HG02943 (cell line): ENCODE data around the gene MAP2K4.
"Not testable (repeated sequence)": the region's sequence is repeated elsewhere in the genome, so short reads cannot be mapped to it uniquely, and the experiment has no call there.

Experiments
- ATAC-seq: cut with Tn5 transposase; IDR thresholded peaks from one replicate; pipeline ENCODE4 v1.9.1; 2021; ENCODE audit warnings: mild to moderate bottlenecking, low read depth, moderate library complexity; ENCODE audit not compliant: unreplicated experiment

Gene MAP2K4

DNA sequence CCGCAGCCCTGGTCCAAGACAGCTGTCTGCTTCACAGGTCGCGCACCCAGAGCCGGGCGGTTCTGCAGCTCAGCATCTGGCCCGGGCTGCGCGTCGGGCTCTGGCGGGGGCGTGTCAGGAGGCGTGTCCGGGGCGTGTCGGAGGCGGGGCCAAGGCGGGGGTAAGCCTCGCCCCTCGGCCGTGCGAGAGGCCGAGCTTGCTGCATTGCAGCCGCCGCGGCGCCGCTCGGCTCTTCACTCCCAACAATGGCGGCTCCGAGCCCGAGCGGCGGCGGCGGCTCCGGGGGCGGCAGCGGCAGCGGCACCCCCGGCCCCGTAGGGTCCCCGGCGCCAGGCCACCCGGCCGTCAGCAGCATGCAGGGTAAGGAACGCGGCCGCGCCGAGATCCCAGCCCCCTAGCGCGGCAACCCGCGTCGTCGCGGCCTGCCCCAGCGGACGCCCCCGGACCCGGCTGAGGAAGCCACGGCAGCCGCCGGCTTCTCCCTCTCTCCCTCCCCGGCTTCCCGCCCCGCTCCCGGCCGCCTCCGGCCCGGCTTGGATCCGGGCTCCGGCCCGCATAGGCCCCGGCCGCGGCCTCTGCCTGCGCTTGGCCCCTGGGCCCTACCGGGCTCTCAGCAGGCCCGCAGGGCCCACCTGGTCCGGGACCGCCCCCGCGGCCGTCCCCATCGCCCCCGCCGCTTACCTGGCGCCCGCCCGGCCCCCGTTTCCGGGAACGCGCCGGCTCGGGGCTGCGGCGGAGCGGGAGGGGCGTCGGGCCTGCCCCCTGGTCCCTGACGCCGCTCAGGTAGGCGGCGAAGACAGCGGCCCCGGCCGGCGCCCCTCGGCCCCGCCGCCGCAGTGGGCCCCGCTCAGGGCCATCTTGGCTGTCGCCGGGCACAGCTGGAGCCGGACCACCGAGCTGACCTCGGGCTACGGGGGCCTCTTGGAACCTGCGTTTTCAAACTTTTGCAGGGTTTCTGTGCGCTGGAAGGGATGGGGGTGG lies at the start of gene MAP2K4:
MAP2K4 (plus strand) TSS at position 236 of the 981 bp plus-strand sequence; CDS start at position 246, 10 bp downstream.
- ATAC-seq: peak; percentile 94

DNA sequence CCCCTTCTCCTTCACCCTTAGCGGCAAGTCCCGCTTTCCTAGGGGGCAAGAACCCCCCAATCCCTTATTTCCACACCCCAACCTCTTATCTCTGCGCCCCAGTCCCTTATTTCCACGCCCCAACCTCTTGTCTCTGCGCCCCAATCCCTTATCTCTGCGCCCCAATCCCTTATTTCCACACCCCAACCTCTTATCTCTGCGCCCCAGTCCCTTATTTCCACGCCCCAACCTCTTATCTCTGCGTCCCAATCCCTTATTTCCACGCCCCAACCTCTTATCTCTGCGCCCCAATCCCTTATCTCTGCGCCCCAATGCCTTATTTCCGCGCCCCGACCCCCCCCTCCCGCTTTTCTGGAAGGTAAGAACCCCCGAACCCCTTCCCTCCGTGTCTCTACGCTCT lies 47.9 kb upstream of the MAP2K4 start:
- ATAC-seq: not testable (repeated sequence)

DNA sequence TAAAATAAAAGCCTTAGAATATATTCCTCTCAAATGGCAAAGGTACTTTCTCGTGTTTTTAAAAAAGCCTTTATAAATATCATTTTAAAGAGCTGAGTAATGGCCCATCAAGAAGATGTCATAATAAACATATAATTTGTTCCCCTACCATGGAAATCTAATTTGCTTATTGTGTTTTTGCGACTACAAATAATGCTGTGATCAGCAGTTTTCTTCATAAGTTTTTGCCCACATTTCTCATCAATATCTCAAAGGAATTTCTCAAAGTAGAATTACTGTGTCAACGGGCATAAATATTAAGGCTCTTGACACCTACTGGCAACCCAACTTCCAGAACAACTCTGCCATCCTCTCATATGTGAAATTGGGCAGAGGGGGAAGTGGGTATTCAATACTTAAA lies 40.9 kb upstream of the MAP2K4 start:
- ATAC-seq: no peak

DNA sequence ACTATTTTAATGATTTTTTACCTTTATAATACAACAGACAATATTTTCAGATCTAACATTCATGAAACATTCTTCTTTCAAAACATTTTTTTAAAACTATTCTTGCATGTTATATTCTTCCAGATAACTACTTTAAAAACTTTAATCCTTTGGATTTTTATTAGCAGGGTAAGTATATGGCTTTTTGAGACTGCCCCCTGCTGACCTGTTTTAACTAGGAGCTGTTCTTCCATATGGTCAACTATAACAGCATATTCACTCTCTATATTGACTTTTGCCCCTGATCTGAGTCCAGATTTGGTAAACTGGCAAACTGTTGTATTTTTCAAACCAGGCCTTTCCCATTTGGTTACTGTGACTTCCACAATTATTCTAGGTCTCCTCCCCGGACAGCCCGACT lies 39.9 kb upstream of the MAP2K4 start:
- no peak for ATAC-seq

DNA sequence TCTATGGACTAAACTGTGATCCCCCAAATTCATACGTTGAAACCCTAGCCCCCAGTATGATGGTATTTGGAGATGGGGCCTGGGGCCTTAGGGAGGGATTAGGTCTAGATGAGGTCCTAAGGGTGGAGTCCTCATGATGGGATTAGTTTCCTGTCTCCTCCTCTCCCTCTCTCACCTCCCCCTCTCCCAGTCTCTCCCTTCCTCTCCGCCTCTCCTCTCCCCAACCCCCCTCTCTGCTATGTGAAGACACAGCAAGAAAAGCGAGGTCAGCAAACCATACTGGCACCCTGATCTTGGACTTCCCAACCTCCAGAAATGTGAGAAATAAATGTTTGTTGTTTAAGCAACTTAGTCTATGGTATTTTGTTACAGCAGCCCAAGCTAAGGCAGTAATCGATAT lies 38.8 kb upstream of the MAP2K4 start:
- ATAC-seq: no peak

DNA sequence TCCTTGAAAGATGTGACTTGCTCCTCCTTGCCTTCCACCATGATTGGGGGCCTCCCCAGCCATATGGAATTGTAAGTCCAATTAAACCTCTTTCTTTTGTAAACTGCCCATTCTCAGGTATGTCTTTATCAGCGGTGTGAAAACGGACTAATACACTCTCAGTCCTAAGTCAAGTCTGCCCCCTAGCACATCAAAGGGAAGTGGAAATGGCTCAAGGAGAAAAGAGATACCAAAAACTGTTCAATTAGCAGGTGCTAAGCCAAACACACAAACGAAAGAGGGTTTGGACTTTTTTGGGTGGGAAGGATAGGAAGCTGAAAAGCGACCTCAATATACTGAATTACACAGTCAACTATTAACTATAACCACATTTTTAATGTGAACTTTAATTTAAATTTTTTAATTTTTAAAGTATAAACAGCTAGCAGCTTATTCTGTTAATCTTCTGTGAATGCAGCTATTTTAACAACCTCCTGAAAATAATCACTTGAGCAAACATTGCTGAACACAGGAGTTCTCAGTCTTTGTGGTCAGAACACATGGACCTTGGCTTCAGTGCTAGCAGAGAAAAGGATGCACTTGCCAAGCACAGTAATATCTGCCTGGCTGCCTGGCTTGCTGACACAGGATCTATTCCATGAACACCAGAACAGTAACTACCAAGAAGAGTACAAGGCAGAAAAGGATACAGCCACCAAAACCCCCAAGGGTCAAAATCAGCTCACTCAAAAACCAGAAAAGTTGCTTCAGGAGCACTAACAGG lies 34.3 kb upstream of the MAP2K4 start:
- ATAC-seq: no peak

DNA sequence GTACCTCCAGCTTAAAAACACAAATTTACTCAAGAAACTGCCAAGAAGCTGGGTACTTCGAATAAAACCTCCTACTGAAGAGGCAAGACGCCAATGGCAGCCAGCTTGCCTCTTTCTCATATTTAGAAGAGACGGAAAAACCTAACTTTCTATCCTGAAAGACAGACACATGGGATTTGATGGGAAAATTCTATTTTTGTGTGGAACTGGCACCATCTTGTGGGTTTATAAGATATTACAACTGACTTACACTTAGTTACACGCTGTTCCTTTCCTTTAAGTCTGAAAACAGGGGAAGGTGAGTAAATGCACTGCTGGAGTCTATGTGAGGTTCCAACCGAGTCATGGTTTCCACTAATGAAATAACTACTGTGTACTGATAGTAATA lies 33.7 kb upstream of the MAP2K4 start:
- ATAC-seq: no peak

DNA sequence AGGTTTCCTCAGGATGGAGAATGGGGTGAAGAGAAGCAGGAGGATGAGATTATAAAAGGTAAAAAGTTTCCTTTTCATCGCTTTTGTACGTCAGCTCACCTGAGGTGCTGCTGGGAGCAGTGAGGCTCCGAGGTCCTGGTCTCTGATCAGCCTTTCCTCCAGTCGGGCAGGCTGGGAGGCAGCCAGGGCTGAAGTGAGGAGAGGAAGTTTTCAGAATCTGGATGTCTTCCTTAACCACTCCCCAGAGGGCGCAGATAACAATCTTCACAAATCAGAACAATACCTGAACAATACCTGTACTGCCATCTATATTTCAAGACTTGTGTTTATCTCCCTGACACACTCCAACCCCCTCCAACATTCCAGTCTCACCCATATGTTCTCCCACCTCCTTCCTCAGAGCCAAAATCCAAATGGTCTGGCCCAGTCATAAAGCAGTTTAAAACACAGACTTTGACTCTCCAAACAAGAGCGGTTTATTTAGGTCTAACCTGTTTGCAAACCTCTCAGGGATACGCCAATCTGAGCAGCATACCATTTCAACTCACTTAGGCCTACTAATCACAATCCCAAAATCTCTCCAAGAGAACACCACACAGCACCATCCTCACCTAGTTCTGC lies 30.2 kb upstream of the MAP2K4 start:
- ATAC-seq: no peak

DNA sequence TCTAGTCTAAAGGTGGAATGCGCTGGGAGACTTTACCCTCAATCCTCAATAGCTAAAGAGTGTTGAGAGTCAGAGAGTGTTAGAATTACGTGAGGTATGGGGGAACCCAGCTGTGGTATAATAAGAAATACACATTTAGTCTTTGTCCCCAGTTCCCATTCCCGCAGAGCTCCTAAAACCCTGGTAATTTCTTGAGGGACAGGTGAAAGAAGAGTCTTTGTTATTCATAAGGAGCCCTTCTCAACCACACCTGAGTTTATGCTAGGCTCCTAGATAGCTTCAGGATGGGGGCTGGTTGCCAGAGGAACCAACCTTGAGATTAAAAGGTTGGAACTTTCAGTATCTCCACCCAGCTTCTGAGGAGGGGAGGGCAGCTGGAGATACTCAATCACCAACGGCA lies 29.2 kb upstream of the MAP2K4 start:
- ATAC-seq: no peak

DNA sequence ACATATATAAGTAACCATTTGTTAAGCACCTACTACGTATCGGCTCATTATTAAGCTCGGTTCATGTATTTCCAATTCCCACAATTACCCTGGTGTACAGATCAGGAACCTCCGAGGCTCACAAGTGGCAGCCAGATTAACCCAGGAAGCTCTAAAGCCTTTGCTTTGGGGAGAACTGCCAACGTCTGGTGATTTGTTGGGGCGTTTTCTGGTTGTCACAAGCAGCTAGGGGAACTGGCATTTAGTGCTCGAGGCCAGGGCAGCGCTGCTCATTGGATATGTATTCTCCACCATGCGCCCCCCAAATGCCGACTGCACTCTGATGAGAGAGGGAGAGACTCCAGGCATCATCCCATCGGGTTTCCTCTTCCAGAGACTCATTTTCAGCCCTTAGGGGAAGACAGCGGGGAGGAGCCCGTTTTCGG lies 23.9 kb upstream of the MAP2K4 start:
- peak; percentile 47 for ATAC-seq

DNA sequence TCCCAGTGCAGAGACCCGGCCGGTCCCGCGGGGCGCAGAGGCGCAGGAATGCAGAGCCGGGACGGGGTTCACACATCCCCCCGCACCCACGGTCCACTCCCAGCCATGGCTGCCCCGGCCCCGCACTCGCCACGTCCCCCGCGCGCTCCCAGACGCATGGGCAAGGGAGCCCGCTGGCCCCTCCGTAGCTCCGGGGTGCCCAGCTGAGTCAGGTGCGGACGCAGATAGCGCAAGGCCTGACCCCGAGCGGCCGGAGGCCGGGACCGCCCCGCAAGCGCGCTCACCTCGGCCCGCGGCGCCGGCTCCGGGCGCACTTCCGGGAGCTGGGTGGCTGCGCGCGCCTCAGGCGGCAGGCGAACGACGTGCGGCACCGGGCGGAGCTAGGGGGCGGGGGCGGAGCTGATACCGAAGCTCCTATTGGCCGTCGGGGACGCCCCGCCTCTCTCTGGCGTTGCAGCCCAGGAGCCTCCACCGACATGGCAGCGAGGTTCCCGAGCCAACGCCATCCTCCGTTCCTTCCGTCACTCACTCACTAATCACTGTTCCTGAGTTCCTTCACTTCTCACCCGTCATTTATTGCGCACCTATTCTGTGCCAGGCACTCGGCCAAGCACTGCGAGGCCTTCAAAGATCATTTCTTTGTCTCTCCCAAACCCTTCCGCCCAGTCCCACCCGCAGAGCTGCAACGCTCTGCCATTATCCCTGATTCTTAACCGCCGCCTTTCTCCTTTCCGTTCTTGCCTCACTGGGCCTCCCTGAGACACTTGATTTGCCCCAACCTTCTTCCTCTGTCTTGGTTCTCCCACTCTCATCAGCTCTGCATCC lies 23.3 kb upstream of the MAP2K4 start, which contains the start of gene ZNF18:
ZNF18 (minus strand) TSS at position 329 of the 825 bp plus-strand sequence. CDS start 4,646 bp downstream, outside the sequence.
- ATAC-seq: peak; percentile 92

DNA sequence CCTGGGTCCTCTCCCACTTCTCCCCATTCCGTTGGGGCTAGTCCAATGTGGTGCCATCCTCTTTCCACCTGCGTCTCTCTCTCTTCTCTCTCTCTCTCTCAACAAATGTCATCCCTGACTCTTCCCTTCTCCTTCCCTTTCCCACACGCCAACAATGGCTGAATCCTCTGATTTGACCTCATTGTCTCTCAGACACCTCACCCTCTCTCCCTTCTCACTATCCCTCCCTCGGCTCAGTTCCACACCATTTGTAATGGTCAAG lies 22.8 kb upstream of the MAP2K4 start:
- no peak for ATAC-seq

DNA sequence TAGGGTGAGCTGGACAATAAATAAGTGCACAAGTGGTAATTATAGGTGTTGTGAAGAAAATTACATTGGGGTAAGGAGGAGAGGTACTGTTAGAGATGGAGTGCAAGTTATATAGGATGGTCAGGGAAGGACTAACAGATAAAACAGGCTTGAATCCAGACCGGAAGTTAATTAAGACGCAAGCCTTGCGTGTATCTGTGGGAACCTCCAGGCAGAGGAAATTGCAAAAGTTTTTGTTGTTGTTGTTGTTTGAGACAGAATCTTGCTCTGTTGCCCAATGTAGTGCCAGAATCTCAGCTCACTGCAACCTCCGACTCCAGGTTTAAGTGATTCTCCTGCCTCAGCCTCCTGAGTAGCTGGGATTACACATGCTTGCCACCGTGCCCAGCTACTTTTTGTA lies 21.0 kb upstream of the MAP2K4 start:
- no peak for ATAC-seq

DNA sequence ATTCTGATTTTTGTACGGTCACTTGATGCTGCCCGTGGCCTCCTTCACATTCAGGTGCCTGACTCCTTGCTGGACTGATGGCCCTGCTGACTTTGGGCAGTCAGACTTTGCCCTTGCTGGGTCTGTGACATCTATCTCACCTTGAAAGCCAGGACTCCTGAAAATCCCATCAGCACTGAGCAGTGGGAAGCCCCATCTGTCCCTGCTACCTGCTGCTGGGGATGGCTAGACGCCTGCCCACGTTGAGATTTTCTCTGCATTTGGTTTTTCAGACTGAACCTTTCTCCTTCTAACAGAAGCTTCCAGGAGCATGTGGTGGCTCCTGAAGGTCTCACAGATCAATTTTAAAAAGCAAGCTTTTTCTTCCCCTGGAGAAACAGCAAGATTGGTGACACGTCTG lies 13.2 kb upstream of the MAP2K4 start:
- ATAC-seq: no peak

DNA sequence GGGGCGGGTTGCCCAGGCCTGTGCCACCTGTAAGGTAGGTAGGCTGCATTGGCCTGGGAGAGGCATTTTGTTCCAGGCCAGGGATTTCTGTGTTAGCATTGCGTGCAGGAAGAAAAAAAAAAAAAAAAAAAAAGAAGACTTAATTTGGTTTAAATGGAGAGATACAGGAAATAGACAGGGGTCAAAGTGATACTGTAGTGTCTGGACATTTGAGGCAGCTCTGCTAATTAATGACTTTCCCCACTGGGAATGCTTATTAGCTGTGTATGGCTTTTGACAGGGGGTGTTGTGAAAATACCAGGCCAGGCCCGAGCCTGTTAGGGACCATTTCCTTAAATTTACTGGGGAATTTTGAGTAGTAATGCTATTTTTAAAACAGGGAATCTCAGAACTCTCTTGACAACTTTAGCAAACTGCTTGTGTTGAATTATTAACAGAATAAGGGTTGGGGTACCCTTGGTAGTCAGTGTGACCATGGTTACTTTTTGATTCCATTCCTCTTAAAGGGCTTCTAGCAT lies 1.0 kb downstream of the MAP2K4 start:
- ATAC-seq: no peak

DNA sequence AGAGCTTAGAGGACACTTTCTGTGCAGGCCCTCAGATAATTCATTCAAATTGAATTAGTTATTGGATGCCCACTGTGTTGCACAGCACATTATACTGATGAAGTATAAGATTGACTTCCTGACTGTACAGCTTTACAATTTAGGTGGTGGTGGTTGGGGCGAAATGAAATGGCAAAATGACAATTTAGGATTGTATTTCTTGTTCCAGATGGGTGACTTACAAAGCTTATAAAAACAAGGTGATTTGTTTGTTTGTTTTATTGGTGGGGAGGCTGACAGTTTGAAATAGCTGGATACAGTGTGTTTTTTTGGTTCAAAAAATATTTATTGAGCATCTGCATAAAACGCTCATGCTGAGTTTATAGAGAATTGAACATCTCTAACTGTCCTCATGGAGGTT lies 1.6 kb downstream of the MAP2K4 start:
- ATAC-seq: no peak

DNA sequence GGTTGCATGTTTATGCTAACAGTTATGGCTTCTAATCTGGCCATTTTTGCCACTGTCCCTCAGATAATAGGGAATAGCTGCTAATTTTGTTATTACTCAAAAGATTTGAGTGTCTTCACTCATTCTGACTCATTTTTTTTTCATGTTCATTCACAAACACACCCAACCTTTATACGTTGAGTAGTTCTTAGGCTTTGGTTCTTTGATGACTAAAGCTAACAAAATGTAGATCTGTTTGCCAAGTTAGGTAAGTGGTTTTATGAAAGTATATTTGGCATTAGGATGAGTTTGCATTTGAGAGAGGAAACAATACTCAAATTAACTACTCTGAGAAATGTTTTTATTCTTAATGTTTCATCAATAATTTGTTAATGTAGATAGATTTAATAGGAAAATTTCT lies 3.6 kb downstream of the MAP2K4 start:
- ATAC-seq: no peak

DNA sequence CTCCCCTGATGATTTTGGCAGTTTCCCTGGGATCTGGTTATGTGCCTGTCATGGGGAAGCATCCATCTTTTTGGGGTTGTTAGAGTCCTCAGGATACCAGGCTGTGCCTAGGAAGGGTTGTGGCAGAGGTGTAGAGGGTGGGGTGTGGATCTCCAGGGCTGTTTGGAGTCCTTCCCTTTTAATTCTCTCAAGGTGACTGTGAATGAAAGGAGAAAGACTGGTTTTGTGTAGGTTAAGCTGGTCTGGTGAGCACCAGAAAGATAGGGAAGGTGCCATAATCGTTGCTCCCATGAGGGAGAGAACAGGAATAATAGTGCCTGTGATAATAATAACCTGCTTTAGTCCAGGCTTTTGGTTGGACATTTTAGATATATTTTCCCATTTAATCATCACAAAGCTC lies 7.0 kb downstream of the MAP2K4 start:
- no peak for ATAC-seq

DNA sequence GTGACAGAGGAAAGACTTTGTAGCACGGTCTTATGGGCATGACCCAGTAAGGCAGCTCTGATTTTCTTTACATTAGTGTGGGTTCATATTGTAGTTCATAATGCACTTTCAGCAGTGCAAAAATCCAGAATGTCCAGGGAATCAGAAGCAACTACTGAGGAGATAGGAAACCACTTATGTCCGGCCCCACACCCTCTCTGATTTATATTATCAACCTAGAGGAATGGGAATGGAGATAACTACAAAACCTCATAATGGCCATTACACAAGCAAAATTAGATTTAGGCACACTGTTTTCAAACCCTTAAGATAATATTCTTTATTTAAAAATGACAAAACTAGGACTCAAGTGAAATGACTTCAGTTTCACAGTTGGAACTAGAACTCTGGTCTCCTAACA lies 7.9 kb downstream of the MAP2K4 start:
- ATAC-seq: no peak

DNA sequence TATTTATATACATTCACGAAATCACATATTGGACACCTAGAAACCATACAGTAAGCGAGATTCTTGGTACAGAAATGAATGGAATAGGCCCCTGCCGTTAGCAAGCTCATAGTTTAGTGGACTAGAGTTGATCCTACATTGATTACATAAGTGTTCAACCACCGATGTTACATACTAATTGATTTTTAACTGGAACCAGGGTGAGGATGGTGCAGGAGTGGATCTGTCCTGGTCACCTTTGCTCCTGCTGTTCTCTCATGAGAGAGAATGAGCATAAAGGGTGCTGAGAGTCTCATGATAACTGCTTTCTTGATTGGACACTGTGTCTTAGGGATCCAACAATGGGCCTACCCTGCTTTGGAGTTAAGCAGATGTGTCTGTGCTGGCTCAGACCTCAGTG lies 13.9 kb downstream of the MAP2K4 start:
- ATAC-seq: no peak
